ENCODE measurements around the gene FLVCR2. TPM values are rescaled to one million over a fixed set of nuclear protein-coding genes. Genes with fewer than 3 reads are reported as not detected.
"Not testable (repeated sequence)": the region's sequence is repeated elsewhere in the genome, so short reads cannot be mapped to it uniquely, and the experiment has no call there.

FLVCR2 gene
- polyA plus RNA-seq, 6 donors from 2014 or later, result 0.22 to 0.69 (median 0.49) TPM; not detected in 2

DNA sequence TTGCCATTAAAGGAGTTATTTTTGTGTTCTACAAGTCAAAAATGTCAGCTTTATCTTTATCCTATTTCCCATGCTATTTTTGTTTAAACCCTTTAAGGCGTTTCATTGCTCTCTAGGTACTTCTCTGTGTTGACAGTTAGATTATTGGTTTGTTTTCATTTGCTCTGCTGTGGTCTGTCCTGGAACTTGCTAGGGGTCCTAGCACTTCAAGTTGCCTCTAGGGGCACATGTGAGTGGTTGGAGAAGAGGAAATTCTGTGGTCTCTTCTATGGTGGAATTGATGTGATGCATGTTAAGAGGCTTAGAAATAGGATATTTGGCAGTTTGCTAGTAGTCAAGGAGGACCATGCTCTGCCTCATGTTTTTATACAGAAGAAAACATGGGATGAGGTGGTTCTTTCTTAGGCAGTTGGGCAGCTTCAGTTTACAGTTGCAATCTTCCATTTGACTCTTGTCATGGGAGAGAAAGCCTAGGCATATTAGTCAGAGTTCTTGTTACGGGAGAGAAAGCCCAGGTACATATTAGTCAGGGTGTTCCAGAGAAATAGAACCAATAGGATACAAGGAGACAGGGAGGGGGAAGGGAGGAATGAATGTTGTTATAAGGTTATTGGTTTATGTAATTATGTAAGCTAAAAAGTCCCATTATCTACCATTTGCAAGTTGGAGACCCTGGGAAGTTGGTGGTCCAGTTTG lies 97.0 kb downstream of the FLVCR2 start:
- Mint-ChIP-seq H3K36me3 (peaks cover 14 to 36% of the 10 kb centered on the region in 2 donors), H3K27ac (peak overlapping the region in 1 of 6 donors; percentile 87), H3K27me3 (no peaks in the 10 kb centered on the region), H3K4me1 (peaks cover 0 to 8% (median 0%) of the 10 kb centered on the region in 3 donors), H3K4me3 (no peak overlapping the region), H3K9me3 (peaks cover 0 to 7% (median 3%) of the 10 kb centered on the region in 7 donors)
- DNase-seq (no peak), ATAC-seq (ENCODE audit: low read depth in 2 of 2) (no peak)

DNA sequence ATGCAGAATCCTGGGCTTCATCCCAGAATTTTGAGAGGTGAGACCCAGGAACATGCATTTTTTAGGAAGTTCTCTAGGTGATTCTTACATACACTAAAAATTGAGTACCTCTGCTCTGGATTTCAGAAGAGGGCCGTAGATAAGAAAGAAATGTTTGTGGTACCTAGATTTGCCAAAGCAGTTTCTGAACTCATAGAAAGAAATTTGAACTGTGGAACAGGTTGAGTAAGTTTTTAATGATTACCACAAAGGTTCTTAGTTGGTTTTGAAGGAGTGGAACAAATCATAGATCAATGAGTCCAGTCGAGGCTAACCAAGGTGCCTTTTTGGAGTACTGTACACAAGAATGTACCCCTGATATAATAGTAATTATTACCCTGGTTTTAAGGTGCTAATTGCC lies 107.5 kb downstream of the FLVCR2 start:
- no peak for DNase-seq
- H3K36me3 Mint-ChIP-seq, result peaks cover 0 to 6% of the 10 kb centered on the region in 2 donors
- no peak overlapping the region for H3K27ac Mint-ChIP-seq
- ATAC-seq (ENCODE audit: low read depth in 2 of 2), result no peak
- H3K9me3 Mint-ChIP-seq, result no peaks in the 10 kb centered on the region
- no peak overlapping the region for H3K4me3 Mint-ChIP-seq
- H3K27me3 Mint-ChIP-seq, result no peaks in the 10 kb centered on the region
- H3K4me1 Mint-ChIP-seq, result no peaks in the 10 kb centered on the region

DNA sequence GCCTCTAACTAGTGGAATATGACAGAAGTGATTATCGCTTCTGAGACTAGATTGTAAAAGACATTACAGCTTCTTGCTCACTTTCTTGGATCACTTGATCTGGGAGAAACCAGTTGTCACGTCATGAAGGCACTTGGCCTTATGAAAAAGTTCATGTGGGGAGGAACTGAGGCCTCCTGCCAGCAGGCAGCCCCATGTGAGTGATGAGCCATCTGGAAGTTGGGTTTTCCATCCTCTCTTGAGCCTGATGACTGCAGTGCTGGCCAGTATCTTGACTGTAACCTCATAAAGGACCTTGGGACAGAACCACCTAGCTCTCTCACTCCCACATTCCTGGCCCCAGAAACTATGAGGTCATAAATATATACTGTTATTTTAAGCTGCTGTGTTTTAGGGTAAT lies 110.6 kb downstream of the FLVCR2 start:
- H3K4me1 Mint-ChIP-seq, result no peaks in the 10 kb centered on the region
- H3K9me3 Mint-ChIP-seq, result peaks cover 0 to 4% (median 0%) of the 10 kb centered on the region in 7 donors
- no peak overlapping the region for H3K4me3 Mint-ChIP-seq
- H3K27me3 Mint-ChIP-seq, result no peaks in the 10 kb centered on the region
- H3K27ac Mint-ChIP-seq, result no peak overlapping the region
- DNase-seq (no peak), ATAC-seq (ENCODE audit: low read depth in 2 of 2) (no peak)
- H3K36me3 Mint-ChIP-seq, result peaks cover 20 to 25% of the 10 kb centered on the region in 2 donors

DNA sequence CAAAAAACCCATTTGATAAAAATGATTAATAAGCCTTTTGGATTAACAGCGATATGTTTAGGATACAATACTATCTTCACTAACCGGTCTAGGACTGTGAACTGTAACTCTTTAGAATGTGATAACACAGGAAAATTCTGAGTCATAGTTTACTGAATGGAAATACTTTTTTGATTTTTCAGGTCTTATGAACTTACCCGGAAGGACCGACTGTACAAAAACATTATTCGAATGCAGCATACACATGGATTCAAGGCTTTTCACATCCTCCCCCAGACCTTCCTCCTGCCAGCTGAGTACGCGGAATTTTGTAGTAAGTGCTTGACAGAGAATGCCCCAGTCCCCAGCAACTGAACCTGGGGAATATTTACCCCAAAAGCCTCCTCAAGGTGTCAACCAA lies 111.6 kb downstream of the FLVCR2 start:
- Mint-ChIP-seq H3K4me3 (no peak overlapping the region), H3K27me3 (no peaks in the 10 kb centered on the region), H3K4me1 (no peaks in the 10 kb centered on the region), H3K27ac (no peak overlapping the region), H3K36me3 (peaks cover 28 to 33% of the 10 kb centered on the region in 2 donors), H3K9me3 (peaks cover 2 to 12% (median 7%) of the 10 kb centered on the region in 7 donors)
- DNase-seq (no peak), ATAC-seq (ENCODE audit: low read depth in 2 of 2) (no peak)

DNA sequence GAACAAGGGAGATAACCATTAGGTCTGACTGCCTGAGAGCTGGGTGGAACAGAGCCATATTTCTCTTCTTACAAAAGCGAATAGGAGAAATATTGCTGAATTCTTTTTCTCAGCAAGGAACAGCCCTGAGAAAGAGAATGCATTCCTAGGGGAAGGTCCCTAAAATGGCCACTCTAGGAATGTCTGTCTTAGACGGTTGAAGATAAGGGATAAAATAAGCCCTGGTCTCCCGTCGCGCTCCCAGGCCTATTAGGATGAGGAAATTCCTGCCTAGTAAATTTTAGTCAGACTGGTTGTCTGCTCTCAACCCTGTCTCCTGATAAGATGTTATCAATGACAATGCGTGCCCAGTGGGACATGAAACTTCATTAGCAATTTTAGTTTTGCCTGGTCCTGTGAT lies 116.6 kb downstream of the FLVCR2 start:
- not testable (repeated sequence) for DNase-seq; H3K4me1 Mint-ChIP-seq; H3K27ac Mint-ChIP-seq; ATAC-seq (ENCODE audit: low read depth in 2 of 2); H3K27me3 Mint-ChIP-seq; H3K4me3 Mint-ChIP-seq
- Mint-ChIP-seq H3K9me3 (peaks cover 2 to 18% (median 9%) of the 10 kb centered on the region in 7 donors), H3K36me3 (peaks cover 50 to 54% of the 10 kb centered on the region in 2 donors)

DNA sequence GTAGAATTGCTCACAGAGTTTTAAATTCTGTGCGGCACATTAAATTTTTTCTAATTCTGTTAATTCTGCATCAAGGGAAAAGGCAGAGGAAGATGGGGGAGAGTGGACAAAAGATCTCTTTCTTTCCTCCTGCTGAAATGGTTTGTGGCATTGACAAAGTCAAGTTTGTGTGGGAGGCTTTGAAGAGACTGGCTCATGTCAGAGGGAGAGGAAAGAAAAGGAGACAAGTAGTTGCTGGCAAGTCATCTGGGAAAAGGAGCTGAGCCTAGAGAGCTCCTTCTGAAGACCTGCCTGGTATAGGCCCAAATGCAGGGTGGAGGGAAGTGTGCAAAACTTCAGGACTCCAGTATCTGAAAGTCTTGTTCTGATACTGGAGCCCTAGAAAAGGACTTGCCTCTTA lies 119.0 kb downstream of the FLVCR2 start:
- no peaks in the 10 kb centered on the region for H3K27me3 Mint-ChIP-seq
- DNase-seq, result no peak
- peaks cover 2 to 18% (median 9%) of the 10 kb centered on the region in 7 donors for H3K9me3 Mint-ChIP-seq
- peak overlapping the region in 1 of 6 donors; percentile 6 for H3K27ac Mint-ChIP-seq
- no peaks in the 10 kb centered on the region for H3K4me1 Mint-ChIP-seq
- H3K36me3 Mint-ChIP-seq, result peaks cover 59 to 61% of the 10 kb centered on the region in 2 donors
- no peak overlapping the region for H3K4me3 Mint-ChIP-seq
- ATAC-seq (ENCODE audit: low read depth in 2 of 2), result no peak

Other genes starting within 250 kb of the FLVCR2 start
- 1 to 10 TPM in 5 of 6 donors, not detected in 1; 1.5 to 4.7 (median 3.3) TPM for gene JDP2, start 150.6 kb upstream of the FLVCR2 start, polyA plus RNA-seq (ENCODE audit: low read depth in 6 of 6)
- 10 to 100 TPM in 2 of 6 donors, 1 to 10 TPM in 4; 2.6 to 12.9 (median 6.5) TPM for gene BATF, start 56.2 kb upstream of the FLVCR2 start, polyA plus RNA-seq (ENCODE audit: low read depth in 6 of 6)
- 10 to 100 TPM; 16.9 to 29.9 (median 23.6) TPM for gene ERG28, start 82.3 kb downstream of the FLVCR2 start, polyA plus RNA-seq (ENCODE audit: low read depth in 6 of 6)
- 10 to 100 TPM in 2 of 6 donors, 1 to 10 TPM in 4; 3.8 to 15.9 (median 9.1) TPM for gene TTLL5, start 82.6 kb downstream of the FLVCR2 start, polyA plus RNA-seq (ENCODE audit: low read depth in 6 of 6)

Measured in naive B cell (primary cell).